SK-N-SH (cell line): ENCODE data around the gene DUSP10. TPM values are rescaled to one million over a fixed set of nuclear protein-coding genes. Genes with fewer than 3 reads are reported as not detected.

Experiments
- CTCF ChIA-PET: fragments of 300-600, 350-600 bp; formaldehyde crosslinking; extraction: SDS; loops from one replicate; lab custom pipeline; 2021; lab: Yijun Ruan, JAX
- POLR2A ChIA-PET: fragments of 350-600 bp; sonication (Branson Sonifier 250); formaldehyde crosslinking; extraction: SDS; loops from one replicate; lab custom pipeline; 2020; ENCODE audit warnings: antibody characterized with exemption, inconsistent platforms; lab: Yijun Ruan, JAX
- DNase-seq: peaks from one replicate; pipeline ENCODE4 v3.0.0; 2012
- H2AFZ ChIP-seq: fragments of 200-600 bp; sonication (generic); 2 replicates; pipeline ENCODE4 v1.8.1; 2016; ENCODE audit warnings: antibody characterized with exemption, mild to moderate bottlenecking, low read depth
- H3F3A ChIP-seq: fragments of 200-600 bp; sonication (generic); replicated peaks from 2 replicates; pipeline ENCODE3; 2016; ENCODE audit warnings: antibody characterized with exemption, mild to moderate bottlenecking; ENCODE audit not compliant: insufficient read depth
- H3K27ac ChIP-seq, 2 experiments: fragments of 200-500 bp in 1 of 2; fragments of 200-600 bp in 1 of 2; sonication (Bioruptor generic) in 1 of 2; sonication (generic), shearing (Covaris generic) in 1 of 2; 2 replicates each; pipeline versions ENCODE4 v1.5.1 to v1.6.1; 2014 to 2016; ENCODE audit warnings: low read depth in 2 of 2, inconsistent platforms in 1 of 2, low read length in 1 of 2, mild to moderate bottlenecking in 1 of 2, mixed read lengths in 1 of 2
- H3K27me3 ChIP-seq: fragments of 200-600 bp; sonication (generic), shearing (Covaris generic); 2 replicates; pipeline ENCODE4 v1.6.1; 2016; ENCODE audit warnings: mixed run types; ENCODE audit not compliant: insufficient read depth
- H3K36me3 ChIP-seq, 2 experiments: fragments of 200-500 bp in 1 of 2; fragments of 200-600 bp in 1 of 2; sonication (Bioruptor generic) in 1 of 2; sonication (generic) in 1 of 2; replicated peaks in 1 of 2; 2 replicates each; pipeline versions ENCODE3 to v1.5.1; 2014 to 2016; ENCODE audit warnings: low read length in 1 of 2, mild to moderate bottlenecking in 1 of 2; ENCODE audit not compliant: insufficient read depth in 2 of 2, control insufficient read depth in 1 of 2
- H3K4me1 ChIP-seq, 2 experiments: fragments of 200-500 bp in 1 of 2; fragments of 200-600 bp in 1 of 2; sonication (Bioruptor generic) in 1 of 2; sonication (generic), shearing (Covaris generic) in 1 of 2; 2 replicates each; pipeline versions ENCODE4 v1.5.1 to v1.6.1; 2014 to 2016; ENCODE audit warnings: low read depth in 1 of 2, low read length in 1 of 2, mixed run types in 1 of 2; ENCODE audit not compliant: insufficient read depth in 2 of 2, control insufficient read depth in 1 of 2
- H3K4me2 ChIP-seq: fragments of 200-600 bp; sonication (generic), shearing (Covaris generic); 2 replicates; pipeline ENCODE4 v1.6.1; 2017; ENCODE audit warnings: mixed run types
- H3K4me3 ChIP-seq, 2 experiments: fragments of 200-500 bp in 1 of 2; fragments of 200-600 bp in 1 of 2; sonication (Bioruptor generic) in 1 of 2; sonication (generic), shearing (Covaris generic) in 1 of 2; 2 replicates each; pipeline versions ENCODE4 v1.5.1 to v1.8.1; 2014 to 2016; ENCODE audit warnings: low read depth in 2 of 2, inconsistent platforms in 1 of 2, low read length in 1 of 2, mild to moderate bottlenecking in 1 of 2, mixed read lengths in 1 of 2, moderate library complexity in 1 of 2
- H3K79me2 ChIP-seq: fragments of 200-600 bp; sonication (generic); 2 replicates; pipeline ENCODE4 v1.8.1; 2017; ENCODE audit warnings: mild to moderate bottlenecking; ENCODE audit not compliant: insufficient read depth
- H3K9ac ChIP-seq: fragments of 200-600 bp; sonication (generic); 2 replicates; pipeline ENCODE4 v1.6.1; 2017; ENCODE audit warnings: mixed run types
- H3K9me2 ChIP-seq: fragments of 200-600 bp; sonication (generic); 2 replicates; pipeline ENCODE4 v1.6.1; 2017; ENCODE audit warnings: mixed run types
- H3K9me3 ChIP-seq: fragments of 200-600 bp; sonication (generic); 2 replicates; pipeline ENCODE4 v1.6.1; 2017; ENCODE audit warnings: mixed run types, mild to moderate bottlenecking, moderate library complexity
- H4K20me1 ChIP-seq: fragments of 200-600 bp; sonication (generic); 2 replicates; pipeline ENCODE4 v1.6.1; 2017; ENCODE audit warnings: mild to moderate bottlenecking, mixed run types; ENCODE audit not compliant: insufficient read depth
- CHD2 ChIP-seq: fragments of 150-350 bp; IDR thresholded peaks from 2 replicates; pipeline ENCODE4 v1.6.1; 2018; ENCODE audit warnings: low read length; ENCODE audit not compliant: partially characterized antibody
- CTCF ChIP-seq: fragments of 200-600 bp; sonication (generic); IDR thresholded peaks from 2 replicates; pipeline ENCODE4 v1.6.1; 2017; ENCODE audit warnings: antibody characterized with exemption, mild to moderate bottlenecking, moderate library complexity
- ELF1 ChIP-seq: IDR thresholded peaks from 2 replicates; pipeline ENCODE4 v1.4.0; 2012
- EZH2phosphoT487 ChIP-seq: fragments of 200-600 bp; sonication (generic); IDR thresholded peaks from 2 replicates; pipeline ENCODE4 v1.6.1; 2017; ENCODE audit warnings: low read depth, mixed run types, mild to moderate bottlenecking, antibody characterized with exemption, moderate library complexity, borderline replicate concordance
- FOSL2 ChIP-seq: IDR thresholded peaks from 2 replicates; pipeline ENCODE4 v1.4.0; 2012; ENCODE audit warnings: low read depth, mild to moderate bottlenecking, moderate library complexity, borderline replicate concordance
- GABPA ChIP-seq: IDR thresholded peaks from 2 replicates; pipeline ENCODE4 v1.4.0; 2012; ENCODE audit warnings: low read depth, mild to moderate bottlenecking
- GATA2 ChIP-seq: sonication (generic); formaldehyde crosslinking; IDR thresholded peaks from 2 replicates; pipeline ENCODE4 v1.5.0; 2020; ENCODE audit warnings: mild to moderate bottlenecking, missing genetic modification reagents
- MEF2A ChIP-seq: IDR thresholded peaks from 2 replicates; pipeline ENCODE4 v1.4.0; 2012; ENCODE audit warnings: low read depth, borderline replicate concordance
- MXI1 ChIP-seq: IDR thresholded peaks from 2 replicates; pipeline ENCODE4 v1.6.1; 2012; ENCODE audit warnings: mild to moderate bottlenecking, low read depth, low read length, improper control_type of control experiment
- NFIC ChIP-seq: IDR thresholded peaks from 2 replicates; pipeline ENCODE4 v1.4.0; 2012; ENCODE audit warnings: borderline replicate concordance
- NRF1 ChIP-seq: IDR thresholded peaks from 2 replicates; pipeline ENCODE4 v1.6.1; 2012; ENCODE audit warnings: low read depth, mild to moderate bottlenecking, low read length
- POLR2AphosphoS5 ChIP-seq: IDR thresholded peaks from 2 replicates; pipeline ENCODE4 v1.6.1; 2012; ENCODE audit warnings: low read depth, low read length
- RCOR1 ChIP-seq: fragments of 150-350 bp; IDR thresholded peaks from 2 replicates; pipeline ENCODE4 v1.6.1; 2017; ENCODE audit warnings: antibody characterized with exemption, low read length
- RXRA ChIP-seq: IDR thresholded peaks from 2 replicates; pipeline ENCODE4 v1.4.0; 2012; ENCODE audit warnings: low read depth, mild to moderate bottlenecking, borderline replicate concordance
- SIN3A ChIP-seq: IDR thresholded peaks from 2 replicates; pipeline ENCODE4 v1.6.1; 2012; ENCODE audit warnings: low read depth, mild to moderate bottlenecking, low read length, moderate library complexity, borderline replicate concordance
- TAF1 ChIP-seq: IDR thresholded peaks from 2 replicates; pipeline ENCODE4 v1.6.1; 2012; ENCODE audit warnings: low read depth, mild to moderate bottlenecking, low read length, moderate library complexity, borderline replicate concordance
- USF1 ChIP-seq: IDR thresholded peaks from 2 replicates; pipeline ENCODE4 v1.4.0; 2012; ENCODE audit warnings: low read depth, borderline replicate concordance
- WGBS: methylation state at CpG from one replicate; pipeline ENCODE4 v1.1.6; 2017; ENCODE audit warnings: low lambda C conversion rate; 5-methylcytosine and 5-hydroxymethylcytosine counted together
- polyA plus RNA-seq, 3 experiments: library from polyadenylated mRNA; depleted of rRNA; stranded (reverse); fragments of >200 nt; gene quantifications; 2 replicates each; pipeline ENCODE4 v1.2.3, GENCODE V29; 2012
- TF ChIP-seq, protein P1 (sequence below): IDR thresholded peaks from 2 replicates; pipeline ENCODE4 v1.6.1; 2012; ENCODE audit warnings: mild to moderate bottlenecking, low read depth, low read length, moderate library complexity
- TF ChIP-seq, protein P2 (sequence below): fragments of 150-350 bp; IDR thresholded peaks from 2 replicates; pipeline ENCODE4 v1.6.1; 2017; ENCODE audit warnings: antibody characterized with exemption, low read length, low read depth, borderline replicate concordance
- TF ChIP-seq, protein P3 (sequence below): fragments of 150-350 bp; IDR thresholded peaks from 2 replicates; pipeline ENCODE4 v1.6.1; 2016; ENCODE audit warnings: mild to moderate bottlenecking, low read depth, low read length

Gene DUSP10
- polyA plus RNA-seq, 1 of the 3 experiments (the other 2 are of a cell fraction) = 6.4 TPM

DNA sequence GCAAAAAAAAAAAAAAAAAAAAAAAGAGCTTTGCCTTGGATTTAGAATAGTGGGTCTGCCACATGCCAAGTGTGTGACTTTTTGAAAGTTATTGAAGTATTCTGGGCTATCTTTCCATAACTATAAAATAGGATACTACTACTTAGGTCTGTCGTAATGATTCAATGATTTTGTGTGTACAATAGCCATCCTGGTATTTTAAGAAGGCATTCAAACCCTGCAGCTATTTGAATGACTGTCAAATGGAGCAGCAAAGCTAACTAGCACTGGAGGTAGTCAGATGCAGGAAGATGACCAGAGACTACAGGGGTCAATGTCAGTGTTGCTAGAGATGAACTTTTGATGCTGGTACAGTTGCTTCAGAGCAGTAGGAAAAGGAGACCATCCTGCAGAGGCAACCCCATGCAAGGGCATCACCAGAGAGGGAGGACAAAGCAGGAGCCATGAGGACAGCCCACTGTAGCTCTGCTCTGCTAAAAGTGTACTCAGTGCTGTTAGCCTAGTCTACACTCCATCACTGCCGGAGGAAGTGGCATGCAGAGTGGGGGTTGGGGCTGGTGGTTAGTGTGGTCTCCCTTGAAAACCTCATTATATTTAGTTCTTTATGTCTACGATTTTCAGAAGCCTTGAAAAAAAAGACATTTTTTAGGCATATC, 29.0 kb downstream of the DUSP10 start (continued):
- TF ChIP-seq, protein P1, sequence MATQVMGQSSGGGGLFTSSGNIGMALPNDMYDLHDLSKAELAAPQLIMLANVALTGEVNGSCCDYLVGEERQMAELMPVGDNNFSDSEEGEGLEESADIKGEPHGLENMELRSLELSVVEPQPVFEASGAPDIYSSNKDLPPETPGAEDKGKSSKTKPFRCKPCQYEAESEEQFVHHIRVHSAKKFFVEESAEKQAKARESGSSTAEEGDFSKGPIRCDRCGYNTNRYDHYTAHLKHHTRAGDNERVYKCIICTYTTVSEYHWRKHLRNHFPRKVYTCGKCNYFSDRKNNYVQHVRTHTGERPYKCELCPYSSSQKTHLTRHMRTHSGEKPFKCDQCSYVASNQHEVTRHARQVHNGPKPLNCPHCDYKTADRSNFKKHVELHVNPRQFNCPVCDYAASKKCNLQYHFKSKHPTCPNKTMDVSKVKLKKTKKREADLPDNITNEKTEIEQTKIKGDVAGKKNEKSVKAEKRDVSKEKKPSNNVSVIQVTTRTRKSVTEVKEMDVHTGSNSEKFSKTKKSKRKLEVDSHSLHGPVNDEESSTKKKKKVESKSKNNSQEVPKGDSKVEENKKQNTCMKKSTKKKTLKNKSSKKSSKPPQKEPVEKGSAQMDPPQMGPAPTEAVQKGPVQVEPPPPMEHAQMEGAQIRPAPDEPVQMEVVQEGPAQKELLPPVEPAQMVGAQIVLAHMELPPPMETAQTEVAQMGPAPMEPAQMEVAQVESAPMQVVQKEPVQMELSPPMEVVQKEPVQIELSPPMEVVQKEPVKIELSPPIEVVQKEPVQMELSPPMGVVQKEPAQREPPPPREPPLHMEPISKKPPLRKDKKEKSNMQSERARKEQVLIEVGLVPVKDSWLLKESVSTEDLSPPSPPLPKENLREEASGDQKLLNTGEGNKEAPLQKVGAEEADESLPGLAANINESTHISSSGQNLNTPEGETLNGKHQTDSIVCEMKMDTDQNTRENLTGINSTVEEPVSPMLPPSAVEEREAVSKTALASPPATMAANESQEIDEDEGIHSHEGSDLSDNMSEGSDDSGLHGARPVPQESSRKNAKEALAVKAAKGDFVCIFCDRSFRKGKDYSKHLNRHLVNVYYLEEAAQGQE = no peak
- TF ChIP-seq GABPA = no peak
- TF ChIP-seq, protein P2, sequence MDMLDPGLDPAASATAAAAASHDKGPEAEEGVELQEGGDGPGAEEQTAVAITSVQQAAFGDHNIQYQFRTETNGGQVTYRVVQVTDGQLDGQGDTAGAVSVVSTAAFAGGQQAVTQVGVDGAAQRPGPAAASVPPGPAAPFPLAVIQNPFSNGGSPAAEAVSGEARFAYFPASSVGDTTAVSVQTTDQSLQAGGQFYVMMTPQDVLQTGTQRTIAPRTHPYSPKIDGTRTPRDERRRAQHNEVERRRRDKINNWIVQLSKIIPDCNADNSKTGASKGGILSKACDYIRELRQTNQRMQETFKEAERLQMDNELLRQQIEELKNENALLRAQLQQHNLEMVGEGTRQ = no peak
- no peak for TF ChIP-seq CTCF
- no peak for TF ChIP-seq POLR2AphosphoS5
- TF ChIP-seq EZH2phosphoT487 = no peak

- Histone ChIP-seq H3K27me3 (no peaks in the 10 kb centered on the region), H3K9me2 (no peaks in the 10 kb centered on the region), H3K36me3 (no peaks in the 10 kb centered on the region), H3K9me3 (no peaks in the 10 kb centered on the region), H3K4me1 (peaks cover 0 to 33% of the 10 kb centered on the region in 2 experiments; a peak in 2 of 4 replicates), H4K20me1 (no peaks in the 10 kb centered on the region), H3K9ac (no peak overlapping the region), H3K4me3 (no peak overlapping the region), H2AFZ (no peak overlapping the region), H3F3A (no peaks in the 10 kb centered on the region), H3K79me2 (no peaks in the 10 kb centered on the region), H3K4me2 (no peak overlapping the region), H3K27ac (no peak overlapping the region; a peak in 1 of 4 replicates)
- ChIA-PET CTCF (no interaction called here), POLR2A (no interaction called here)
- no peak for TF ChIP-seq FOSL2
- TF ChIP-seq USF1 = no peak
- TF ChIP-seq EZH2phosphoT487 = no peak
- TF ChIP-seq, protein P2 = no peak
- no peak for TF ChIP-seq ELF1
- no peak for TF ChIP-seq CHD2
- no peak for TF ChIP-seq TAF1
- no peak for TF ChIP-seq GATA2
- TF ChIP-seq MEF2A = no peak
- TF ChIP-seq NRF1 = no peak
- no peak for TF ChIP-seq RCOR1
- TF ChIP-seq, protein P3, sequence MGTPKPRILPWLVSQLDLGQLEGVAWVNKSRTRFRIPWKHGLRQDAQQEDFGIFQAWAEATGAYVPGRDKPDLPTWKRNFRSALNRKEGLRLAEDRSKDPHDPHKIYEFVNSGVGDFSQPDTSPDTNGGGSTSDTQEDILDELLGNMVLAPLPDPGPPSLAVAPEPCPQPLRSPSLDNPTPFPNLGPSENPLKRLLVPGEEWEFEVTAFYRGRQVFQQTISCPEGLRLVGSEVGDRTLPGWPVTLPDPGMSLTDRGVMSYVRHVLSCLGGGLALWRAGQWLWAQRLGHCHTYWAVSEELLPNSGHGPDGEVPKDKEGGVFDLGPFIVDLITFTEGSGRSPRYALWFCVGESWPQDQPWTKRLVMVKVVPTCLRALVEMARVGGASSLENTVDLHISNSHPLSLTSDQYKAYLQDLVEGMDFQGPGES = no peak
- no peak for TF ChIP-seq MXI1
- no peak for TF ChIP-seq NFIC
- no peak for TF ChIP-seq SIN3A
- no peak for TF ChIP-seq RXRA
- WGBS = 58% methylated on average over 1 of the region's 1 CpG
- DNase-seq = no peak
Measured at GRCh38 chr1:221712198-221712684, 29.6 kb downstream of the DUSP10 start.
